Measurements from ENCODE around the gene TUBG2.

- TF ChIP-seq POLR2AphosphoS5 (IDR thresholded peaks at IDR 0.05; ENCODE audit: borderline replicate concordance, low read depth, low read length) (no peak), EZH2 (IDR thresholded peaks at IDR 0.05) (no peak), FOXP2 (optimal IDR thresholded peaks at IDR 0.05; ENCODE audit: control extremely low read depth, extremely low read length, insufficient read depth) (no peak)
Observed at GRCh38 chr17:42670789-42671657, 11.9 kb downstream of the TUBG2 start.

All from SK-N-MC (cell line).